ENCODE results near the gene MDM4. TPM values are rescaled to one million over a fixed set of nuclear protein-coding genes. Genes with fewer than 3 reads are reported as not detected.
A peak's percentile ranks its signal among the peaks of the same experiment; 100 is the strongest.
"Not testable (repeated sequence)": the region's sequence is repeated elsewhere in the genome, so short reads cannot be mapped to it uniquely, and the experiment has no call there.

The MDM4 gene
- total RNA-seq, 6 donors from 2014 or later, result 40.0 to 167 (median 69.2) TPM

GRCh38 chr1:204513117-204513716 is 3.0 kb upstream of the MDM4 start:
- Histone ChIP-seq H3K9me3 (no peaks in the 10 kb centered on the region), H3K27ac (peak overlapping the region; percentile 60 to 77 (median 69)), H3K27me3 (no peaks in the 10 kb centered on the region), H3K4me3 (peak overlapping the region in 1 of 4 donors; percentile 10), H3K36me3 (peaks cover 0 to 5% (median 0%) of the 10 kb centered on the region in 4 donors), H3K4me1 (peaks cover 16 to 21% (median 18%) of the 10 kb centered on the region in 4 donors)
- no peak for DNase-seq
- 65 to 67% methylated on average over 15 of the region's 15 CpGs for WGBS, 2 donors
- TF ChIP-seq POLR2A (IDR thresholded peaks at IDR 0.05) (no peak), POLR2AphosphoS5 (IDR thresholded peaks at IDR 0.05) (peak in 1 of 2 donors; percentile 15)
- ATAC-seq (ENCODE audit: low FRiP score in 2 of 2), result peak in 1 of 2 donors; percentile 22

- Histone ChIP-seq H3K9me3 (no peaks in the 10 kb centered on the region), H3K36me3 (peaks cover 0 to 14% (median 4%) of the 10 kb centered on the region in 4 donors), H3K4me3 (no peak overlapping the region), H3K27ac (no peak overlapping the region), H3K27me3 (no peaks in the 10 kb centered on the region), H3K4me1 (peaks cover 23 to 30% (median 27%) of the 10 kb centered on the region in 4 donors)
- no peak for TF ChIP-seq POLR2AphosphoS5 (IDR thresholded peaks at IDR 0.05)
- TF ChIP-seq EP300 (IDR thresholded peaks at IDR 0.05), result no peak
- TF ChIP-seq CTCF (IDR thresholded peaks at IDR 0.05), result no peak
- no peak for TF ChIP-seq POLR2A (IDR thresholded peaks at IDR 0.05)
- WGBS, 2 donors, result 59 to 63% methylated on average over 2 of the region's 2 CpGs
- ATAC-seq (ENCODE audit: low FRiP score in 2 of 2) (no peak), DNase-seq (no peak)
Observed at GRCh38 chr1:204514828-204515227, 1.4 kb upstream of the MDM4 start.

DNA sequence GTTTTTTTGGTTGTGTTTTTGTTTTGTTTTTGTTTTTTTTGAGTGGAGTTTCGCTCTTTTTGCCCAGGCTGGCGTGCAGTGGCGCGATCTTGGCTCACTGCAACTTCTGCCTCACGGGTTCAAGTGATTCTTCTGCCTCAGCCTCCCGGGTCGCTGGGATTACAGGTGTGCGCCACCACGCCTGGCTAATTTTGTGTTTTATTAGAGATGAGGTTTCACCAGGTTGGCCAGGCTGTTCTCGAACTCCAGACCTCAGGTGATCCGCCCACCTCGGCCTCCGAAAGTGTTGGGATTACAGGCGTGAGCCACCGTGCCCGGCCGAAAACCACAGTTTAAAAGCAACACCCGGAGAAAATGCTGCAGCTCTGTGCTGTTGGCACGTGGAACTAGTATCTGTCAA is 1.2 kb downstream of the MDM4 start:
- H3K4me1 ChIP-seq, result peaks cover 38 to 47% (median 45%) of the 10 kb centered on the region in 4 donors
- not testable (repeated sequence) for ATAC-seq (ENCODE audit: low FRiP score in 2 of 2); H3K9me3 ChIP-seq; H3K27me3 ChIP-seq; DNase-seq
- 88 to 91% methylated on average over 19 of the region's 19 CpGs for WGBS, 2 donors
- peaks cover 0 to 14% (median 4%) of the 10 kb centered on the region in 4 donors for H3K36me3 ChIP-seq
- H3K4me3 ChIP-seq, result peak overlapping the region in 3 of 4 donors; percentile 74 to 90 (median 90)
- H3K27ac ChIP-seq, result peak overlapping the region in 3 of 4 donors; percentile 94 to 99 (median 96)

DNA sequence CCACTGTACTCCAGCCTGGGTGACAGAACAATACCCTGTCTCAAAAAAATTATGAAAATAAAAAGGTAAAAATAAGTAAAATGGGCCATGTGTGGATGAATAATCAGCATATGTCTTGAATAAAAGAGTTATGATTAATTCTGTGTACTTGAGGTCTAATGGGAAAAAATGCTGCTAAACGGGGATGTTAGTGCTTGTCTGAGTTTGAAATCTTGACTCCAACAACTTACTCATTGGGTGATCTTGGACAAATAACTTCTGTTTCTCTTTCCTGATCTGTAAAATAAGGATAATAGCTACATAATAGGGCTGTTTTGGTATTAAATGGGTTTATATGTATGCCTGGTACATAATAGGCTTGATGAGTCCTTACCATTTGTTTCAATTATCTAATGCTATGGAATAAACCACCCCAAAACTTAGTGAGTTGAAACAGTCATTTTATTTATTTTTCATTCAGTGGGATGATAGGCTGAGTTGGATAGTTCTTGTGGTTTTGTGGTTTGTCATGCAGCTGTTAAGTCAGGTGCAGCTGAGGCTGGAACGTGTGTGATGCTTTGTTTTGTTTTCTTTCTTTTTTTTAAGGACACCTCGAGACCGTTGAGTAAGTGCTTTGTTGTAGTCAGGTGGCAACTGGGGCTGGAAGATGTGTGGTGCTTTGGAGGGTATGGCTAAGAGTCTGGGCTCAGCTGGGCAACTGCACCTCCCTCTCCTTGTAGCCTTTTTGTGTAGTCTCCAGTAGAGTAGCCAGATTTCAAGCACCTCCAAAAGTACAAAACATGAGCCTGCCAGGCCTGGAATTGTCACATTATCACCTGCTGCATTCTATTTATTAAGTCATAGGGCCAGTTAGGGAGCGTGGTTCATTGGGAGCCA is 4.9 kb downstream of the MDM4 start:
- ATAC-seq (ENCODE audit: low FRiP score in 2 of 2), result no peak
- Histone ChIP-seq H3K4me3 (no peak overlapping the region), H3K27me3 (no peaks in the 10 kb centered on the region), H3K4me1 (peaks cover 33 to 43% (median 41%) of the 10 kb centered on the region in 4 donors), H3K36me3 (peaks cover 3 to 29% (median 10%) of the 10 kb centered on the region in 4 donors), H3K27ac (peak overlapping the region in 3 of 4 donors; percentile 27 to 46 (median 35)), H3K9me3 (no peaks in the 10 kb centered on the region)
- WGBS, 2 donors, result 35 to 62% methylated on average over 5 of the region's 5 CpGs
- TF ChIP-seq POLR2AphosphoS5 (IDR thresholded peaks at IDR 0.05) (no peak), EP300 (IDR thresholded peaks at IDR 0.05) (no peak), CTCF (IDR thresholded peaks at IDR 0.05) (no peak), POLR2A (IDR thresholded peaks at IDR 0.05) (no peak)
- no peak for DNase-seq

GRCh38 chr1:204521941-204522521 is 5.8 kb downstream of the MDM4 start:
- not testable (repeated sequence) for H3K27me3 ChIP-seq; DNase-seq; H3K4me3 ChIP-seq; ATAC-seq (ENCODE audit: low FRiP score in 2 of 2); H3K9me3 ChIP-seq
- peak overlapping the region in 1 of 4 donors; percentile 46 for H3K27ac ChIP-seq
- 75 to 76% methylated on average over 5 of the region's 5 CpGs for WGBS, 2 donors
- H3K36me3 ChIP-seq, result peaks cover 7 to 38% (median 18%) of the 10 kb centered on the region in 4 donors
- H3K4me1 ChIP-seq, result peaks cover 33 to 40% (median 38%) of the 10 kb centered on the region in 4 donors

GRCh38 chr1:204523605-204524215 is 7.5 kb downstream of the MDM4 start:
- 88 to 94% methylated on average over 9 of the region's 9 CpGs for WGBS, 2 donors
- TF ChIP-seq POLR2A (IDR thresholded peaks at IDR 0.05) (no peak), EP300 (IDR thresholded peaks at IDR 0.05) (no peak), POLR2AphosphoS5 (IDR thresholded peaks at IDR 0.05) (no peak), CTCF (IDR thresholded peaks at IDR 0.05) (no peak)
- DNase-seq (no peak), ATAC-seq (ENCODE audit: low FRiP score in 2 of 2) (no peak)
- Histone ChIP-seq H3K4me3 (no peak overlapping the region), H3K9me3 (no peaks in the 10 kb centered on the region), H3K36me3 (peaks cover 10 to 44% (median 29%) of the 10 kb centered on the region in 4 donors), H3K27me3 (no peaks in the 10 kb centered on the region), H3K27ac (no peak overlapping the region), H3K4me1 (peaks cover 16 to 23% (median 21%) of the 10 kb centered on the region in 4 donors)

Measured in upper lobe of left lung (tissue), 6 donors.